Esophagus squamous epithelium (tissue), 4 donors: Measurements from ENCODE around the gene MOV10.

Experiments
- POLR2A ChIP-seq, 4 donors: fragments of 450-650 bp; IDR thresholded peaks; one replicate each; pipeline ENCODE4 v1.6.1; 2017; ENCODE audit warnings: antibody characterized with exemption in 4 of 4, mild to moderate bottlenecking in 4 of 4, moderate library complexity in 3 of 4
- TF ChIP-seq, protein P1 (sequence below), 6 experiments: fragments of 450-650 bp in 4 of 6; fragments of 200-600 bp in 2 of 6; sonication (generic) in 2 of 6; IDR thresholded peaks; one replicate each; pipeline ENCODE4 v1.5.1; 2016 to 2019; ENCODE audit warnings: antibody characterized with exemption in 6 of 6, mild to moderate bottlenecking in 4 of 6, moderate library complexity in 4 of 6

DNA sequence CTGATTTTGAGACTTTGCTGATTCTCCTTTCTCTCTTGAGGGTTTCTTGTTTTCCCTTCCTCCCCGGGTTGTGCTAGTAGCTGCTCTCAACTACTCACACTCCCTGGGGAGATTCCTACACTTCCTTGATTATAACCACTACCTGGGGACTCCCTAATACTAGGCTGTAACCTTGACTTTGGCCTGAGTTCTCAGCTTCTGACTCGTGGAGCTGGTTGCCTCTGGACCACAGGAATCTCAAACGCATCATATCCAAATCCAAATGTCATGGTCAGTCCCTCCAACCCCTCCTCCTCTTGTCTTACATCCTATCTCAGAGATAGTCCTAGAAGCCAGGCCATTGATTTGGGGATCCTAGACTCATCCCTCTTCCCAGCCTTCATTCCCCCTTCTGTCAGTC lies 12.0 kb downstream of the MOV10 start:
- TF ChIP-seq POLR2A (IDR thresholded peaks at IDR 0.05) = no peak
- TF ChIP-seq, protein P1, sequence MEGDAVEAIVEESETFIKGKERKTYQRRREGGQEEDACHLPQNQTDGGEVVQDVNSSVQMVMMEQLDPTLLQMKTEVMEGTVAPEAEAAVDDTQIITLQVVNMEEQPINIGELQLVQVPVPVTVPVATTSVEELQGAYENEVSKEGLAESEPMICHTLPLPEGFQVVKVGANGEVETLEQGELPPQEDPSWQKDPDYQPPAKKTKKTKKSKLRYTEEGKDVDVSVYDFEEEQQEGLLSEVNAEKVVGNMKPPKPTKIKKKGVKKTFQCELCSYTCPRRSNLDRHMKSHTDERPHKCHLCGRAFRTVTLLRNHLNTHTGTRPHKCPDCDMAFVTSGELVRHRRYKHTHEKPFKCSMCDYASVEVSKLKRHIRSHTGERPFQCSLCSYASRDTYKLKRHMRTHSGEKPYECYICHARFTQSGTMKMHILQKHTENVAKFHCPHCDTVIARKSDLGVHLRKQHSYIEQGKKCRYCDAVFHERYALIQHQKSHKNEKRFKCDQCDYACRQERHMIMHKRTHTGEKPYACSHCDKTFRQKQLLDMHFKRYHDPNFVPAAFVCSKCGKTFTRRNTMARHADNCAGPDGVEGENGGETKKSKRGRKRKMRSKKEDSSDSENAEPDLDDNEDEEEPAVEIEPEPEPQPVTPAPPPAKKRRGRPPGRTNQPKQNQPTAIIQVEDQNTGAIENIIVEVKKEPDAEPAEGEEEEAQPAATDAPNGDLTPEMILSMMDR (IDR thresholded peaks at IDR 0.05) = no peak
